Measurements from ENCODE around the gene NDUFA7.

Gene NDUFA7

GRCh38 chr19:8321067-8321985 is at the start of gene NDUFA7, which contains the start of gene RPS28 (continued):
- TF ChIP-seq KLF17 (tag by site-specific recombination; IDR thresholded peaks at IDR 0.05): peak; percentile 83
- TF ChIP-seq ZBTB17 (tag by site-specific recombination; IDR thresholded peaks at IDR 0.05): peak; percentile 43; the same call in 1 of the 2 replicates
- TF ChIP-seq MZF1 (tag by site-specific recombination; IDR thresholded peaks at IDR 0.05; ENCODE audit: borderline replicate concordance): no peak
- TF ChIP-seq KLF1 (tag by site-specific recombination; IDR thresholded peaks at IDR 0.05): peak; percentile 75
- no peak for TF ChIP-seq RBAK (tag by site-specific recombination; IDR thresholded peaks at IDR 0.05)
- peak; percentile 86 for TF ChIP-seq KLF8 (tag by site-specific recombination; IDR thresholded peaks at IDR 0.05)
- no peak; the same call in 1 of the 2 replicates for TF ChIP-seq ZBTB21 (tag by site-specific recombination; IDR thresholded peaks at IDR 0.05)
- TF ChIP-seq ZNF645 (tag by site-specific recombination; IDR thresholded peaks at IDR 0.05): 0 out of 2 replicates have a peak, but pooled peaks have one; percentile 26
- TF ChIP-seq BCL6B (tag by site-specific recombination; IDR thresholded peaks at IDR 0.05): no peak
- TF ChIP-seq ZNF571 (tag by site-specific recombination; IDR thresholded peaks at IDR 0.05): no peak
- no peak for TF ChIP-seq PRDM4 (tag by site-specific recombination; IDR thresholded peaks at IDR 0.05)
- no peak for TF ChIP-seq ZNF473 (tag by site-specific recombination; IDR thresholded peaks at IDR 0.05)
- peak; percentile 54; the same call in 1 of the 2 replicates for TF ChIP-seq KLF10 (tag by site-specific recombination; IDR thresholded peaks at IDR 0.05)
- no peak for TF ChIP-seq ZNF221 (tag by site-specific recombination; IDR thresholded peaks at IDR 0.05; ENCODE audit: borderline replicate concordance)
- no peak for TF ChIP-seq ZNF211 (tag by site-specific recombination; IDR thresholded peaks at IDR 0.05; ENCODE audit: low read depth)
- TF ChIP-seq ZNF214 (tag by site-specific recombination; IDR thresholded peaks at IDR 0.05; ENCODE audit: borderline replicate concordance): no peak
- TF ChIP-seq ZNF280D (tag by site-specific recombination; IDR thresholded peaks at IDR 0.05): no peak
- TF ChIP-seq ZNF174 (tag by site-specific recombination; IDR thresholded peaks at IDR 0.05): no peak
- TF ChIP-seq ZNF248 (tag by site-specific recombination; IDR thresholded peaks at IDR 0.05): no peak
- no peak for TF ChIP-seq ZNF701 (tag by site-specific recombination; IDR thresholded peaks at IDR 0.05)
- peak; percentile 74; the same call in 1 of the 2 replicates for TF ChIP-seq ZSCAN30 (tag by site-specific recombination; IDR thresholded peaks at IDR 0.05)
- no peak for TF ChIP-seq ZNF544 (tag by site-specific recombination; IDR thresholded peaks at IDR 0.05)
- no peak for TF ChIP-seq ZNF747 (tag by site-specific recombination; IDR thresholded peaks at IDR 0.05)
- no peak for TF ChIP-seq ZNF350 (tag by site-specific recombination; IDR thresholded peaks at IDR 0.05)
- TF ChIP-seq IKZF3 (tag by site-specific recombination; IDR thresholded peaks at IDR 0.05): no peak
- no peak for TF ChIP-seq ZNF175 (tag by site-specific recombination; IDR thresholded peaks at IDR 0.05)
- TF ChIP-seq MEIS1 (CRISPR knock-in tag; IDR thresholded peaks at IDR 0.05; ENCODE audit: borderline replicate concordance): no peak
- TF ChIP-seq ZNF639 (tag by site-specific recombination; IDR thresholded peaks at IDR 0.05): peak; percentile 81
- TF ChIP-seq GLI2 (tag by site-specific recombination; IDR thresholded peaks at IDR 0.05; ENCODE audit: borderline replicate concordance, low read depth): no peak
- TF ChIP-seq ZNF341 (tag by site-specific recombination; IDR thresholded peaks at IDR 0.05; ENCODE audit: low read depth): no peak
